HCT116 (cell line): Measurements from ENCODE around the gene U2AF2. TPM values are rescaled to one million over a fixed set of nuclear protein-coding genes. Genes with fewer than 3 reads are reported as not detected.
A peak's percentile ranks its signal among the peaks of the same experiment; 100 is the strongest.

Experiments
- ATAC-seq: fragments of 200-7000 bp; cut with Tn5 transposase; 2 replicates; pipeline ENCODE4 v1.9.1; 2020; ENCODE audit warnings: mild to moderate bottlenecking, moderate library complexity
- BruUV-seq: library from RNA; stranded (reverse); fragments of 400-500 nt; replicated peaks from 2 replicates; lab custom pipeline; 2021; lab: Mats Ljungman, UMichigan
- CTCF ChIA-PET: fragments of 300-600 bp; sonication (Branson Sonifier 250); formaldehyde crosslinking; loops from one replicate; lab custom pipeline; 2021; ENCODE audit warnings: antibody characterized with exemption; lab: Charles Lee
- POLR2A ChIA-PET: fragments of 300-600, 350-600 bp; sonication (Branson Sonifier 250); formaldehyde crosslinking; loops from one replicate; lab custom pipeline; 2021; ENCODE audit warnings: antibody characterized with exemption; lab: Charles Lee
- RAD21 ChIA-PET, 2 experiments: fragments of 300-600 bp; sonication (Branson Sonifier 250); formaldehyde crosslinking; loops; one replicate each; lab custom pipeline; 2023; ENCODE audit warnings: low total read pairs in 2 of 2; ENCODE audit not compliant: uncharacterized antibody in 2 of 2, unreplicated experiment in 2 of 2, low non-redundant PET in 1 of 2; lab: Charles Lee
- DNase-seq: peaks from one replicate; pipeline ENCODE4 v3.0.0-alpha.2; 2010; ENCODE audit warnings: low read depth, low spot score
- H2AFZ ChIP-seq: fragments of 200-600 bp; shearing (Covaris generic), sonication (generic); 2 replicates; pipeline ENCODE4 v1.6.1; 2017; ENCODE audit warnings: low read depth, mixed run types, mixed read lengths, antibody characterized with exemption, low read length; ENCODE audit not compliant: poor library complexity, severe bottlenecking
- H3K27ac ChIP-seq: 2 replicates; pipeline ENCODE4 v1.5.1; 2012; ENCODE audit warnings: low read depth, low read length
- H3K27me3 ChIP-seq: fragments of 200-600 bp; sonication (generic); 2 replicates; pipeline ENCODE4 v1.6.1; 2016; ENCODE audit warnings: mixed run types, low read length, mixed read lengths; ENCODE audit not compliant: insufficient read depth
- H3K36me3 ChIP-seq, 2 experiments: fragments of 200-500 bp in 1 of 2; fragments of 200-600 bp in 1 of 2; sonication (Bioruptor generic) in 1 of 2; sonication (generic) in 1 of 2; 2 replicates each; pipeline versions ENCODE4 v1.5.1 to v1.6.1; 2014 to 2016; ENCODE audit warnings: low read length in 2 of 2, inconsistent platforms in 1 of 2, mixed read lengths in 1 of 2, mixed run types in 1 of 2; ENCODE audit not compliant: insufficient read depth in 2 of 2, control insufficient read depth in 1 of 2
- H3K4me1 ChIP-seq, 2 experiments: fragments of 200-600 bp in 1 of 2; sonication (generic) in 1 of 2; 2 replicates each; pipeline versions ENCODE4 v1.5.1 to v1.6.1; 2012 to 2017; ENCODE audit warnings: low read length in 2 of 2, inconsistent platforms in 1 of 2, mild to moderate bottlenecking in 1 of 2, mixed read lengths in 1 of 2, mixed run types in 1 of 2, moderate library complexity in 1 of 2; ENCODE audit not compliant: insufficient read depth in 2 of 2, control insufficient read depth in 1 of 2
- H3K4me2 ChIP-seq: fragments of 200-600 bp; sonication (generic); 2 replicates; pipeline ENCODE4 v1.6.1; 2017; ENCODE audit warnings: mixed run types, low read length, mixed read lengths
- H3K4me3 ChIP-seq, 2 experiments: fragments of 200-600 bp in 1 of 2; sonication (generic) in 1 of 2; replicated peaks in 1 of 2; 2 replicates each; pipeline ENCODE4 v1.5.1; 2011 to 2016; ENCODE audit warnings: low read length in 2 of 2, control low read depth in 1 of 2, low read depth in 1 of 2, mild to moderate bottlenecking in 1 of 2, mixed read lengths in 1 of 2, mixed run types in 1 of 2
- H3K79me2 ChIP-seq: fragments of 200-600 bp; sonication (generic); 2 replicates; pipeline ENCODE4 v1.6.1; 2017; ENCODE audit warnings: mild to moderate bottlenecking, mixed run types, low read length, moderate library complexity, mixed read lengths; ENCODE audit not compliant: insufficient read depth
- H3K9ac ChIP-seq: fragments of 200-600 bp; sonication (generic); 2 replicates; pipeline ENCODE4 v1.6.1; 2016; ENCODE audit warnings: low read length, mixed read lengths
- H3K9me2 ChIP-seq: fragments of 200-600 bp; sonication (generic), shearing (Covaris generic); 2 replicates; pipeline ENCODE4 v1.6.1; 2017; ENCODE audit warnings: mixed run types, mild to moderate bottlenecking, moderate library complexity; ENCODE audit not compliant: insufficient read depth
- H3K9me3 ChIP-seq, 2 experiments: fragments of 200-500 bp in 1 of 2; fragments of 200-600 bp in 1 of 2; sonication (Bioruptor generic) in 1 of 2; sonication (generic) in 1 of 2; 2 replicates each; pipeline ENCODE4 v1.6.1; 2014 to 2017; ENCODE audit warnings: low read length in 2 of 2, mixed read lengths in 2 of 2, inconsistent platforms in 1 of 2, low read depth in 1 of 2, mild to moderate bottlenecking in 1 of 2, mixed run types in 1 of 2, moderate library complexity in 1 of 2; ENCODE audit not compliant: control insufficient read depth in 1 of 2, insufficient read depth in 1 of 2
- H4K20me1 ChIP-seq: fragments of 200-600 bp; sonication (generic), shearing (Covaris generic); 2 replicates; pipeline ENCODE4 v1.6.1; 2017; ENCODE audit warnings: mixed run types, mild to moderate bottlenecking, moderate library complexity; ENCODE audit not compliant: insufficient read depth
- CBX3 ChIP-seq: IDR thresholded peaks from 2 replicates; pipeline ENCODE4 v1.6.1; 2012; ENCODE audit warnings: low read depth
- CEBPB ChIP-seq: IDR thresholded peaks from 2 replicates; pipeline ENCODE4 v1.6.1; 2012; ENCODE audit warnings: low read depth
- CTCF ChIP-seq, 3 experiments: fragments of 200-600 bp in 1 of 3; sonication (generic) in 1 of 3; IDR thresholded peaks in 2 of 3; conservative IDR thresholded peaks in 1 of 3; 2 replicates each; pipeline ENCODE4 v1.5.1; 2012 to 2017; ENCODE audit warnings: low read depth in 2 of 3, low read length in 2 of 3, antibody characterized with exemption in 1 of 3, borderline replicate concordance in 1 of 3, control low read depth in 1 of 3, mild to moderate bottlenecking in 1 of 3, mixed read lengths in 1 of 3, mixed run types in 1 of 3, moderate library complexity in 1 of 3; ENCODE audit not compliant: insufficient read depth in 1 of 3
- EGR1 ChIP-seq: IDR thresholded peaks from 2 replicates; pipeline ENCODE4 v1.6.1; 2012; ENCODE audit warnings: low read depth
- EZH2 ChIP-seq: fragments of 200-600 bp; sonication (generic); IDR thresholded peaks from 2 replicates; pipeline ENCODE4 v1.6.1; 2017; ENCODE audit warnings: antibody characterized with exemption, mixed run types
- EZH2phosphoT487 ChIP-seq: fragments of 200-600 bp; IDR thresholded peaks from 2 replicates; pipeline ENCODE4 v1.6.1; 2018; ENCODE audit warnings: antibody characterized with exemption, borderline replicate concordance
- FOSL1 ChIP-seq: IDR thresholded peaks from 2 replicates; pipeline ENCODE4 v1.6.1; 2012; ENCODE audit warnings: low read depth
- JUND ChIP-seq: IDR thresholded peaks from 2 replicates; pipeline ENCODE4 v1.6.1; 2012
- POLR2A ChIP-seq: IDR thresholded peaks from 2 replicates; pipeline ENCODE4 v1.7.0; 2011; ENCODE audit warnings: borderline replicate concordance; ENCODE audit not compliant: insufficient read depth, insufficient read length; ENCODE audit errors: extremely low read depth
- SIN3A ChIP-seq: IDR thresholded peaks from 2 replicates; pipeline ENCODE4 v1.6.1; 2012; ENCODE audit warnings: low read depth
- SRF ChIP-seq: IDR thresholded peaks from 2 replicates; pipeline ENCODE4 v1.6.1; 2012; ENCODE audit warnings: low read depth
- TCF7L2 ChIP-seq: IDR thresholded peaks from 2 replicates; pipeline ENCODE4 v1.7.0; 2011; ENCODE audit warnings: borderline replicate concordance, inconsistent platforms; ENCODE audit not compliant: insufficient read depth, insufficient read length; ENCODE audit errors: extremely low read depth
- YY1 ChIP-seq: IDR thresholded peaks from 2 replicates; pipeline ENCODE4 v1.6.1; 2011; ENCODE audit warnings: low read length, low read depth, moderate library complexity, mild to moderate bottlenecking; ENCODE audit not compliant: insufficient replicate concordance; ENCODE audit errors: extremely low read depth
- ZFX ChIP-seq: fragments of 450-650 bp; IDR thresholded peaks from 2 replicates; pipeline ENCODE4 v1.6.1; 2017
- intact Hi-C: fragments of 100-400 bp; cut with micrococcal nuclease; formaldehyde crosslinking; loops from 2 replicates; pipeline ENCODE4 v1.10.0; 2022
- total RNA-seq: library from RNA; stranded (reverse); gene quantifications from one replicate; pipeline ENCODE4 v1.2.1, GENCODE V29; 2021; ENCODE audit not compliant: unreplicated experiment
- TF ChIP-seq, protein P1 (sequence below): IDR thresholded peaks from 2 replicates; pipeline ENCODE4 v1.6.1; 2012; ENCODE audit warnings: low read depth

Gene U2AF2
- total RNA-seq, 1 experiment from 2014 or later, result 259 TPM

- Histone ChIP-seq H3K79me2 (peaks cover 86% of the 10 kb centered on the region), H3K9ac (no peak overlapping the region), H3K9me3 (no peaks in the 10 kb centered on the region), H3K4me1 (peaks cover 9 to 37% of the 10 kb centered on the region in 2 experiments), H2AFZ (no peak overlapping the region), H3K4me2 (no peak overlapping the region), H3K27me3 (no peaks in the 10 kb centered on the region), H3K36me3 (peaks cover 15 to 30% of the 10 kb centered on the region in 2 experiments; a peak in 3 of 4 replicates), H3K4me3 (no peak overlapping the region), H4K20me1 (0 out of 2 replicates have a peak, but pooled peaks cover 4% of the 10 kb centered on the region), H3K9me2 (no peaks in the 10 kb centered on the region), H3K27ac (no peak overlapping the region)
- no TSS peak for BruUV-seq
- POLR2A ChIA-PET, result no interaction called here
- ATAC-seq (no peak), DNase-seq (no peak)
- RAD21 ChIA-PET, result no interaction called here
- intact Hi-C loops, result no loop called here
- TF ChIP-seq CBX3 (no peak), EZH2 (no peak), JUND (no peak), ZFX (no peak), EGR1 (no peak), SRF (no peak), CEBPB (no peak), TCF7L2 (no peak)
- CTCF ChIA-PET, result no interaction called here
Observed at GRCh38 chr19:55678121-55678671, 23.4 kb downstream of the U2AF2 start.

DNA sequence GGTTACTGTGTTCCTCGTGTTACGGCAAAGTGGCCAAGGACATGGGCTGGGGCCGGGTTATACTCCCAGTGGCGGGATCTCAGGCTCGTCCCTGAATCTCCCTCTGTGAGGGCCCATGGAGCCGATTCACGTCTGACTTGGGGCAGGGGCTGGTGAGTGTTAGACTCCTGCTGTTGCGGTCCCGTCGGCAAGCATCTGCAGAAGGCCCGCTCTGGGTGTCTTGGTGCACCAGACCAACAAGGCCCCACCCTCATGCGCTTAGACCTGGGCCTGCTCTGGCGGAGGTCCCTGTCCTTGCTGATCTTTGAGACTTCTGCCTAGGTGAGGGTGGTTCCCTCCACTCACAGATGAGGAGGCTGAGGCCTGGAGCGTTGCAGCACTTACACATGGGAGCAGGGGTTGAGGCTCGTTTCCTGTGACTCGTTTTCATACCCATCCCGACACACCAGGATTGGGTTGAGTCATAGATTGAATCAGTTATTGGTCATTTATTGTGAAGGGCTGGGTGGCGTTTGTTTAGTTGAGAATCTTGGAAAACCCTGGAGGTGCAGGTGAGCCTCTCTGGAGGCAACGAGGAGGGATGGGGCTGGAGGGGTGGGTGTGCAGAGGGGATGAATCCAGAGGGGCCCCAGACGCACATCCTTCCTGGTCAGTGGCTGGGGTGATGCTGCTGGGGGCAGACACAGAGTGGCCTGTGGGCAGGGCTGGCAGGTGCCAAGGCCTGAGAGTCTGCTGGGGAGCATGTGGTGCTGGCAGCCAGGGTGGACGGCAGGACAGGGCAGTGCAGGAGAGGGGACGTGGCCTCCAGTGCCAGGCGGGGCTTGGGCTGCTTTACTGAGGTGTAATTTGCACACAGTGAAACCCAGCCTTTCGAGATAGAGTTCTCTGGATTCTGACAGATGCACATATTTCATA lies 24.8 kb downstream of the U2AF2 start:
- ATAC-seq (no peak), DNase-seq (no peak)
- Histone ChIP-seq H2AFZ (no peak overlapping the region), H3K4me1 (peaks cover 9 to 25% of the 10 kb centered on the region in 2 experiments), H3K9me2 (no peaks in the 10 kb centered on the region), H3K4me3 (no peak overlapping the region), H3K4me2 (0 out of 2 replicates have a peak overlapping the region, but pooled peaks have one; percentile 3), H3K9me3 (no peaks in the 10 kb centered on the region), H3K79me2 (peaks cover 89% of the 10 kb centered on the region), H3K9ac (no peak overlapping the region), H4K20me1 (no peaks in the 10 kb centered on the region), H3K27me3 (no peaks in the 10 kb centered on the region), H3K36me3 (peaks cover 15 to 35% of the 10 kb centered on the region in 2 experiments; a peak in 3 of 4 replicates), H3K27ac (no peak overlapping the region)
- ChIA-PET RAD21 (no interaction called here), POLR2A (no interaction called here), CTCF (no interaction called here)
- no TSS peak for BruUV-seq
- intact Hi-C loops, result no loop called here
- TF ChIP-seq YY1 (no peak), POLR2A (no peak), FOSL1 (no peak), SIN3A (no peak), EZH2phosphoT487 (no peak), CTCF (IDR thresholded peaks at IDR 0.05 in 2 of 3, conservative IDR thresholded peaks at IDR 0.05 in 1 of 3; ENCODE audit: borderline replicate concordance in 1 of 3, insufficient read depth in 1 of 3, low read depth in 2 of 3, low read length in 2 of 3) (no peak)
- TF ChIP-seq, protein P1, sequence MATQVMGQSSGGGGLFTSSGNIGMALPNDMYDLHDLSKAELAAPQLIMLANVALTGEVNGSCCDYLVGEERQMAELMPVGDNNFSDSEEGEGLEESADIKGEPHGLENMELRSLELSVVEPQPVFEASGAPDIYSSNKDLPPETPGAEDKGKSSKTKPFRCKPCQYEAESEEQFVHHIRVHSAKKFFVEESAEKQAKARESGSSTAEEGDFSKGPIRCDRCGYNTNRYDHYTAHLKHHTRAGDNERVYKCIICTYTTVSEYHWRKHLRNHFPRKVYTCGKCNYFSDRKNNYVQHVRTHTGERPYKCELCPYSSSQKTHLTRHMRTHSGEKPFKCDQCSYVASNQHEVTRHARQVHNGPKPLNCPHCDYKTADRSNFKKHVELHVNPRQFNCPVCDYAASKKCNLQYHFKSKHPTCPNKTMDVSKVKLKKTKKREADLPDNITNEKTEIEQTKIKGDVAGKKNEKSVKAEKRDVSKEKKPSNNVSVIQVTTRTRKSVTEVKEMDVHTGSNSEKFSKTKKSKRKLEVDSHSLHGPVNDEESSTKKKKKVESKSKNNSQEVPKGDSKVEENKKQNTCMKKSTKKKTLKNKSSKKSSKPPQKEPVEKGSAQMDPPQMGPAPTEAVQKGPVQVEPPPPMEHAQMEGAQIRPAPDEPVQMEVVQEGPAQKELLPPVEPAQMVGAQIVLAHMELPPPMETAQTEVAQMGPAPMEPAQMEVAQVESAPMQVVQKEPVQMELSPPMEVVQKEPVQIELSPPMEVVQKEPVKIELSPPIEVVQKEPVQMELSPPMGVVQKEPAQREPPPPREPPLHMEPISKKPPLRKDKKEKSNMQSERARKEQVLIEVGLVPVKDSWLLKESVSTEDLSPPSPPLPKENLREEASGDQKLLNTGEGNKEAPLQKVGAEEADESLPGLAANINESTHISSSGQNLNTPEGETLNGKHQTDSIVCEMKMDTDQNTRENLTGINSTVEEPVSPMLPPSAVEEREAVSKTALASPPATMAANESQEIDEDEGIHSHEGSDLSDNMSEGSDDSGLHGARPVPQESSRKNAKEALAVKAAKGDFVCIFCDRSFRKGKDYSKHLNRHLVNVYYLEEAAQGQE, result no peak
